ENCODE results near the gene EPHA7.

EPHA7 gene

GRCh38 chr6:93419304-93420162 is at the start of gene EPHA7:
EPHA7 (minus strand) TSS chr6:93419559; CDS start chr6:93419341, 218 bp downstream.
- DNase-seq (ENCODE audit: low read depth) = no peak

DNA sequence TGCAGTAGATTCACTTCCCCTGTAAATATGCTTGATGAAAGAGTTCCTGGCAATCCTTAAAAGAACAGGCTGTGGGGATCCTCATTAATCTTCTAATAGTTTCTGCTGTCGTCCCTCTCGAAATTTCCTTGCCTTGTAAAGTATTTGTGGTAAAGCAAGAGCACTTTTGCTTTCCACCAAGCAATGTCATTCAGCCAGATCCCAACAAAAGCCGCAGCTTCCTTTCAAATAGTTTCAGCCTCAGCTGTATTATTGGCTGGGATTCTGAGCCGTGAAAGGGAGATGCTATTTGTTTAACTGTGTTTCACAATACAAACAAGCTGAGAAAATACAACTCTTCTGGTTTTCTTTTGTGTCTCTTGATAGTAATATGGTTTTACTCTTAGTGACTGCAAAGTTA is 48.9 kb upstream of the EPHA7 start:
- no peak for DNase-seq (ENCODE audit: low read depth)

GRCh38 chr6:93454533-93454932 is 35.2 kb upstream of the EPHA7 start:
- no peak for DNase-seq (ENCODE audit: low read depth)

- DNase-seq (ENCODE audit: low read depth) = no peak
These were observed 34.6 kb upstream of the EPHA7 start for GRCh38 chr6:93453956-93454355.

- DNase-seq (ENCODE audit: low read depth) = no peak
These were observed 28.5 kb upstream of the EPHA7 start for GRCh38 chr6:93447874-93448273.

- no peak for DNase-seq (ENCODE audit: low read depth)
These were observed 18.1 kb upstream of the EPHA7 start for GRCh38 chr6:93437491-93437890.

GRCh38 chr6:93433592-93433991 is 14.2 kb upstream of the EPHA7 start:
- DNase-seq (ENCODE audit: low read depth) = no peak

DNA sequence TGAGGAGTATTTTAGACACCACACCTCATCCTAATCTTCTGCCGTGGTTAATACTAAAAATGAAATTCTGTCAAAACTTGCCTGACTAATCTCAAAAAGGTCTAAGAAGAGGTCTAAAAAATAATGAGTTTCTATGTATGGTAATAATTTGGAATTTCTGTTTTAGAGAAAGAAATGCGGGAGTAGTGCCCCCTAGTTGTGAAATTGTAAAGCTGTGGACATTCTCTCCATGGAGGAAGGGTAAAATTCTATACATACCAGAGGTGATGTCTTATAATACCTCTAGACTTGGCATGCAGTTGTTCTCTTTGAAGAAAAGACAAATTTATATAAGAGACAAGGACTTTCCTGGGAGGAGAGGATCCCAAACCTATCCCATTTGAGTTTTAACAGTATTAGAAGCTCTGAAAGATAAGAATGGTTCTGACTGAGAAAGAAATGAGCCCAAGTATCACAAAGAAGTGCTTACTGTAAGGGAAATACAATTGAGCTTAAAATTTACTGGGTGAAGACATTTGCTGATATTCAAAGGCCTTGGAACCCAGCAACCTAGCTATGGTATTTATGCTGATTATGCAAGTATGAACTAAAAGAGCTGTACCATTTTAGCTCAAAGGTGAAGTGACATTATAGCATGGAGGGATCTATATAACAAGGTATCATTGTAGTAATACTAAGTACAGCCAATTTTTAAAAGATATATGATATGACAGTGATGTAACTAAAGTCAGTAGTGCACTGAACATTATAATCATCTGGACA is 5.1 kb upstream of the EPHA7 start:
- no peak for DNase-seq (ENCODE audit: low read depth)

GRCh38 chr6:93423542-93423941 is 4.2 kb upstream of the EPHA7 start:
- no peak for DNase-seq (ENCODE audit: low read depth)

DNA sequence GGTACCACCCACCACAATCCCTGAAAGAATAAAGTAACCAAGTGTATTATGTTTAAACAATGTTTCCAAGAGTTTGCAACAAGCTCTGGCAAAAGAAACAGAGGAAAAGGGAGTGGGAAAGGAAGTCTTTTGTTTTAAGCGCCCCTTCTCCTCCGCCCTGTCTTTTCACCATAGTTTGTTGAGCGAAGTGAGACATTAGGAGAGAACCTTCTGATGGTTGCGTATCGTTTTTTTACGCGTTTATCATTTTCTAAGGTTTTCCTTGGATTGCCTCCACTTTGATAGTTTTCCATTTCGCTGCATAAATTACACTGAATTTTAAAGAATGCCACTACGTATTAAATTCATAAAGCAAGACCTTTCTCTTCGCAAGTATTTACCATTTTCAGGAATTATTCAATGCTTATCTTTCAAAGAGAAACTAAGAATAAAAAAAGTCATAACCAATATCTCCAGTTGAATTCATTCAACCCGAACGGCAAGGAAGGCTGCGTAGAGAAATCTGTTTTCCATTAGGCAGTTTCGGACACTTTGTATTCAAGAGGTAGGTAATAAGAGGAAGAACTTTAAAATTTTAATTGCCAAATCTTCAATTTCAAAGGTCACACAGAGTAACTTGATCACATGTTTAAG is 920 bp upstream of the EPHA7 start:
- no peak for DNase-seq (ENCODE audit: low read depth)

DNA sequence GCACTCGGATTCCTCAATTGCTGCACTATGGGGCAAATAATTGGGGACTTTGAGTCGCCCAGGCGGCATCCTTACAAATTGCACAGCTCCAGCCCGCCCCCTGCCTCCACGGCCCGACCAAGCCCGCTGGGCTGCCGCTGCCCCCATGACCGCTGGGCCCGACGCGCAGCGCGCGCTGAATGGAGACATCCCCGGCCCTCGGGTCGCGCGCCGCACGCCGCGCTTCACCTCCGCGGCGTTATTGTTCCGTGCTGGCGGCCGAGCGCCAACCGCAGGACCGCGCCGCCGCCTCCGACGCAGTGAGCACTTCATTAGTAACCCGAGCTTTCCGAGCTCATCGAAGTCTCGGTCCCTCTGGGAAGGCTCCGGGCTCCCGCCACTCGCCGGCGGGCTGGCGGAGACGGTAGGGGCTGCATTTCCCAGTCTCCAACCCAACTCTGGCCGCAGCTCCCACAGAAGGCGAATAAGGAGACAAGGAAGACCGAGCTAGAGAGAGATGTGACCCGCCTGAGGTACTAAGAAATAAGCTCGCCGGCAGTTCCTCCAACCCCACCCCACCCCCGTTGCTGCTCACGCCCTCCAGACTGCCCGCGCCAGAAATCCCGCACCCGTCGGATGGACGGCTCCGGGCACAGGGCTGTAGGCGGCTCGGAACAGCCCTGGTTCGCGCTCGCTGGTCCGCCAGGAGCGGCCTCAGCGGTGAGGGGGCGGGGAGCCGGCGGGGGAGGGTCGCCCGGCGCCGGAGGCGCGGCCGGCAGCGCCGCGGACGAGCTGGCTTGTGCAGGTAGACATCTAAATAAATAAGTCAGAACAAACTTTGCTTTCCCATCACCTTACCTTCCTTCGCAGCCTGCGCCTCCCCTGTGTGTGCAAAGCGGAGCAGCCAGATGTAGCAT is 703 bp downstream of the EPHA7 start:
- DNase-seq (ENCODE audit: low read depth) = no peak

GRCh38 chr6:93418033-93418407 is 1.3 kb downstream of the EPHA7 start:
- DNase-seq (ENCODE audit: low read depth) = no peak

DNA sequence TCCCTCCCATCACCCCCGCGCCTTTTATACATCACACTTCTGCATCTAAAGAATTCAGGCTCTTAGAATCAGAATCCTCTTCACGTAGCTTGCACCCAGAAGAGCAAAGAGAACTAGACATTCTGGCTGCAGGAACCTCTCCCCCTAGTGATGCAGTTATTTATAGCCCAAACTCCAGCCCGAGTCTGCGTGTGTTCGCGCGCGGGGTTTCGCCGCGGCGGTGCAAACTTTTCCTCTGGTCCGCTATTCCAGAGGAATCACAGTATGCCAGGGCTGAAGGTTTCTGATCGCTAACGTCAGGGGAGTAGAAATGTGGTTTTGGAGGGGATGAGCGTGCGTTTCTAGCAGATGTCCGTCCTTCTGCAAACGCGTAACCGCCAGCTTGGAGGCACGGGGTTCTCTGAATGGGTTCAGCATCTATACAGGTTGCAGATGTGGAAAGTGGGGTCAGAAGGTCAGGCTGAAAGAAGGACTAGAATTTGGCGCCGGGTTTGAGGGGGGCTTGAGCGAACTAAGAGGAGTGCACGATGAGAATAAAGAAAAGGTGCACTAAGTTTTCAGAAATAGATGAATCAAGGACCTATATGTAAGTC is 1.8 kb downstream of the EPHA7 start:
- DNase-seq (ENCODE audit: low read depth) = no peak

DNA sequence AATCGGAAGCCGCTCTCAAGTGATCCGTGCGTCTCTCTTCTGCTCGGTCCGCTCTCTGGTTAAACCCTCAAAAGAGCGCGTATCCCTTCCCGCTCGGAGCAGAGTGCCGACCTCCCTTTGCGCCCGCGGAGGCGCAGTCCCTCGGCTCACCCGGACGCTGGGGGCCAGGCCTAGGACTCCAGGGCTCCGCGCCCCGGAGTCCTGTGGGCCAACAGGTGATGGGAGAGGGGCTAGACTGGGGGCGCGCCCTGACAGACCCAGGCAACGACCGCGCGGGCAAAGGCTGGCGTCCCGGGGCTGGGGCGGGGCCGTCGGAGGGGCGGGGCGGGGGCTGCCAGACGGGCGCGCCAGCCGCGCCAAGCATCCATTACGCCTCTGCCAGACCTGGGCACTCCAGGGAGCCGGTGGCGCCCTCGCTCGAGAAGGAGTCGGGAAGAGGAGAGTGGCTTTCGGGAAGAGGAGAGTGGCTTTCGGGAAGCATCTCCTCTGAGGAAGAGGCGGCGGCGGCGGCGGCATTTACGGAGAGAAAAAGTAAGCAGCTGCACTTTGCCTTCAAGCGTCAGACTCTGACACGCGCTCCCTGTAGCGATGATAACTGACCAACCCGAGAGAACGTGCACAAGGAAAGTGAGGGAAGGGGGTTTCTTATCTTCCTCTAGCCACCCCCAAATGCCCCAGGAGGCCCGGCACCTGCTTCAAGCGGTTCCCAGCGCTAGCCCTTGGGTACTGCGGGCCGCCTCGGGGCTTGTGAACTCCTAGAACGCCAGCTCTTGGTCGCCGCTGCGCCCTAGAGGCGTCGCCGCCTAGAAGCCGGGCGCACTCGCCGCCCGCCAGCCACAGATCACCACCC is 2.6 kb downstream of the EPHA7 start:
- DNase-seq (ENCODE audit: low read depth) = no peak

DNA sequence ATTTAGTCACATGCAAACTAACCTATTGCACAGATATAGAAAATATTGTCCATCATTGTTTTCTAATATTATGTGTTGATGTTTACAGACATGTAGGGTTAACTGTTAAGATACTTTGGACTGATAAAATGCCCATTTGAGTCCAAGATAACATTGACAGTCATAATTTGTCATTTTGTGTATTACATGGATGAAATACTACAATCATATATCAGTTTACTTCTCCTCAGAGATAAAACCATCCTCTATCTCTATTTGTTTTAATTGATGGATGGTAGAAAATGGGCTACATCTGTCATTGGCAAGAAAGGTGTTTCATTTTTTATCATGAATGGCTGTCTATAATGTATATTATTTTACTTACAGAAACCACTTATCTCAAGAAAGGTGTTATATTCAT is 6.2 kb downstream of the EPHA7 start:
- DNase-seq (ENCODE audit: low read depth) = no peak

DNA sequence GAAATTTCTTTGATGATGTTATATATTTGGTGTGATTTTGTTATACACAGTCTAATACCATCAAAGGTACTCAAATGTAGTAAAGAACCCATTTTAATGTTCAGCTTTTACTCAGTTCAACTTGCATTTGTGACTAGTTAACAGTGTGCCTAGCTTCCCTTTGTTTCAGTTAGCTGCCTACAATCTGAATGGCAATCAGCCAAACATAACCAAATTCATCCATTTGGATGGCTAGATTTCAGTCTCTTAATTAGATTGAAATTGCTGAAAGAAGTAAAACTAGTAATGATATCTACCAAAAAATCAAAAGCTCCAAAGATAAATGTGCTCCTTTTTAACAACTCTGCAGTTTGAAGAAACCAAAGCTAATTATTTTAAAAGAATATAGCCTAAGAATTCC is 6.9 kb downstream of the EPHA7 start:
- DNase-seq (ENCODE audit: low read depth) = no peak

DNA sequence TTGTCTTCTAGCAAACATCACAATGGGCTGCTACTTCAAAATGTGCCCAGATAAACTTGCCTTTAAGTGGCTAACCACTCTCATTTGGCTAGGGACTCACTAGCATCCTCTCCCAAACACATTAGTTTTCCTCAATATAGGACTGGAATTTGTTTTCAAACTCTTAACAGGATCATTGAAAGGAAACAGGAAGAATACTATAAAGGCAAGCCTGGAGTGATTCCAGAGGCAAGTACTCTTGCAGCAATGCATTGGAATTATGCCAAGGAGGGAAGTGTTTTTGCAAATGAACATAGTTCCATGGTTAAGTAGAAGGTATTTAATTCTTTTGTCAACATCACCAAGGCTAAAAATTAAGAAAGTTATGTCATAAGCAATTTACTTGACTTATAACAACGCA is 12.2 kb downstream of the EPHA7 start:
- no peak for DNase-seq (ENCODE audit: low read depth)

GRCh38 chr6:93403390-93403789 is 16.0 kb downstream of the EPHA7 start:
- no peak for DNase-seq (ENCODE audit: low read depth)

GRCh38 chr6:93398723-93399122 is 20.6 kb downstream of the EPHA7 start:
- DNase-seq (ENCODE audit: low read depth) = no peak

DNA sequence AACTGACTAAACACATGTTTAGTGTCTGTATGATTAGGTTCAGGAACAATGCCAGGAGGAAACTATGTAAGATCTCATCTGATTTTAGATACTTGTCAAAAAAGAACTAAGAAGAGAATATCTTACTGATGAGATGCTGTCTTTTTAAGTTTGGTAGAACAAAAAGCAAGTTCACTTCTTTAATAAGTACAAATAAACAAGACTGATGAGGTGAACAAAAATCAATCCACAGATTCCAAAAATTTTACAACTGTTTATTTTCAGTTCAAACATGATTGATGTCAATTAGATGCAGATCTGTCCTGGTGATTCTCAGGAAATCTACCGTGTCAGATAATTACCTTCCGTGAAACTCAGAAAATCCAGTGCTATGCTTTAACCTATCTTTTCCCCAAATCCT is 24.9 kb downstream of the EPHA7 start:
- no peak for DNase-seq (ENCODE audit: low read depth)
